Pancreas (tissue), 10 donors: ENCODE results near the gene FBXO4. TPM values are rescaled to one million over a fixed set of nuclear protein-coding genes. Genes with fewer than 3 reads are reported as not detected.
A peak's percentile ranks its signal among the peaks of the same experiment; 100 is the strongest.

Experiments used
- ATAC-seq, 4 donors: fragments of 200-7000 bp; cut with Tn5 transposase; one replicate each; pipeline versions ENCODE4 v1.8.0 to v1.9.1; 2020; ENCODE audit warnings: mild to moderate bottlenecking in 4 of 4, moderate library complexity in 4 of 4
- DNase-seq, 6 donors: peaks; one replicate each; pipeline ENCODE4 v3.0.0-alpha.2; 2020
- FAIRE-seq: peaks from 2 replicates; lab custom pipeline; 2012; peaks lifted over from hg19 to GRCh38; lab: Jason Lieb, UNC
- H3K27ac ChIP-seq, 4 donors: fragments of 200-600 bp; sonication (generic); 1 replicate in 3 of 4; 2 replicates in 1 of 4; pipeline versions ENCODE4 v1.5.0 to v1.8.0; 2020
- H3K27me3 ChIP-seq, 4 donors: fragments of 200-600 bp; one replicate each; pipeline ENCODE4 v1.8.0; 2021
- H3K36me3 ChIP-seq, 3 donors: fragments of 200-600 bp; sonication (generic) in 1 of 3; one replicate each; pipeline versions ENCODE4 v1.5.0 to v1.8.0; 2020 to 2021
- H3K4me1 ChIP-seq, 3 donors: fragments of 200-600 bp; one replicate each; pipeline ENCODE4 v1.8.0; 2021
- H3K4me3 ChIP-seq, 4 donors: fragments of 200-600 bp; sonication (generic) in 2 of 4; one replicate each; pipeline versions ENCODE4 v1.5.0 to v1.8.0; 2020 to 2021
- H3K9me3 ChIP-seq, 4 donors: fragments of 200-600 bp; one replicate each; pipeline ENCODE4 v1.8.0; 2021
- CTCF ChIP-seq, 4 donors: fragments of 200-600 bp; sonication (generic) in 3 of 4; IDR thresholded peaks; one replicate each; pipeline versions ENCODE4 v1.5.0 to v1.8.0; 2021; ENCODE audit warnings: antibody characterized with exemption in 4 of 4
- WGBS, 2 donors: extraction: QIAGEN DNeasy Blood & Tissue Kit; methylation state at CpG; one replicate each; pipeline ENCODE4 v1.1.7; 2013; 5-methylcytosine and 5-hydroxymethylcytosine counted together
- intact Hi-C, 3 donors: fragments of 100-400 bp; cut with DNase I; formaldehyde crosslinking; loops; one replicate each; pipeline versions ENCODE4 v1.11.1 to v1.14.2; 2022
- polyA plus RNA-seq, 2 donors: library from polyadenylated mRNA; stranded (reverse); fragments of 200-250 nt; gene quantifications; one replicate each; pipeline ENCODE4 v1.2.3, GENCODE V29; 2013
- total RNA-seq, 6 donors: library from RNA; stranded (reverse); fragmentation: NEBNext Ultra II Directional in 4 of 6; extraction: Animal tissue kit (Norgen Biotek cat#: 25700) in 4 of 6; gene quantifications; one replicate each; pipeline versions ENCODE4 v1.2.1 to v1.2.4, GENCODE V29; 2021 to 2023
- donor health status: healthy with polysubstance abuse.
- donor health status: DM: no; HTN: no; CAD: no; lungs with moderate emphysema.
- donor health status: DM: no; HTN: no; CAD: no.
- donor health status: control.
- donor health status: control.
- donor health status: Bipolar disorder and iron deficiency.
- donor health status: DM: yes; HTN: yes; CAD: no.
- donor health status: DM: no; HTN: no; CAD: no.
- donor health status: DM: no; HTN: no; CAD: no.
- donor health status: DM: yes; HTN: yes; CAD: no.

Gene FBXO4
- total RNA-seq (10 to 100 TPM in 2 of 6 donors, 1 to 10 TPM in 4; 6.8 to 12.6 (median 8.6) TPM), polyA plus RNA-seq (10 to 100 TPM; 11.4 to 11.8 TPM)

- H3K4me3 ChIP-seq = peak within 1 kb of the TSS; percentile 57 to 87 (median 72)
- FAIRE-seq (no peak), ATAC-seq (peak; percentile 99 to 100 (median 99)), DNase-seq (peak; percentile 84 to 95 (median 90))
- peak in 3 of 4 donors; percentile 9 to 18 (median 13) for TF ChIP-seq CTCF (IDR thresholded peaks at IDR 0.05)
- H3K27ac ChIP-seq = peak within 1 kb of the TSS; percentile 94
- WGBS, 2 donors = 0% methylated on average over 53 to 60 of the region's 60 CpGs
- no peaks in the 10 kb centered on the region for H3K36me3 ChIP-seq
- peaks cover 0 to 11% (median 10%) of the 10 kb centered on the region in 3 donors for H3K4me1 ChIP-seq
- H3K9me3 ChIP-seq = no peaks in the 10 kb centered on the region
- intact Hi-C loops = no loop called here
- no peaks in the 10 kb centered on the region for H3K27me3 ChIP-seq
Measured at GRCh38 chr5:41924872-41925554, at the start of gene FBXO4. FBXO4 (plus strand) TSS chr5:41925281; CDS start chr5:41925310, 29 bp downstream.

- FAIRE-seq = no peak
- Histone ChIP-seq H3K36me3 (no peaks in the 10 kb centered on the region), H3K4me1 (no peaks in the 10 kb centered on the region), H3K27me3 (no peaks in the 10 kb centered on the region), H3K9me3 (no peaks in the 10 kb centered on the region), H3K27ac (no peak overlapping the region), H3K4me3 (no peak overlapping the region)
- intact Hi-C loops = no loop called here
- no peak for TF ChIP-seq CTCF (IDR thresholded peaks at IDR 0.05)
- 44 to 56% methylated on average over 2 of the region's 2 CpGs for WGBS, 2 donors
- DNase-seq = no peak
- ATAC-seq = no peak
Measured at GRCh38 chr5:41876678-41877077, 48.4 kb upstream of the FBXO4 start.

GRCh38 chr5:41877408-41877807 lies 47.7 kb upstream of the FBXO4 start:
- WGBS, 2 donors = 90 to 96% methylated on average over 1 of the region's 1 CpG
- no peak overlapping the region for H3K4me3 ChIP-seq
- ATAC-seq (no peak), DNase-seq (no peak), FAIRE-seq (no peak)
- intact Hi-C loops = no loop called here
- no peaks in the 10 kb centered on the region for H3K9me3 ChIP-seq
- H3K27ac ChIP-seq = no peak overlapping the region
- H3K4me1 ChIP-seq = no peaks in the 10 kb centered on the region
- TF ChIP-seq CTCF (IDR thresholded peaks at IDR 0.05) = no peak
- no peaks in the 10 kb centered on the region for H3K27me3 ChIP-seq
- H3K36me3 ChIP-seq = no peaks in the 10 kb centered on the region

GRCh38 chr5:41878173-41878572 lies 46.9 kb upstream of the FBXO4 start:
- FAIRE-seq = no peak

More at GRCh38 chr5:41878173-41878572, 46.9 kb upstream of the FBXO4 start:
- H3K27me3 ChIP-seq = no peaks in the 10 kb centered on the region
- H3K4me1 ChIP-seq = no peaks in the 10 kb centered on the region
- H3K4me3 ChIP-seq = no peak overlapping the region
- no peaks in the 10 kb centered on the region for H3K9me3 ChIP-seq
- no peaks in the 10 kb centered on the region for H3K36me3 ChIP-seq
- no peak for DNase-seq
- TF ChIP-seq CTCF (IDR thresholded peaks at IDR 0.05) = no peak
- no peak for ATAC-seq
- 59 to 77% methylated on average over 2 of the region's 2 CpGs for WGBS, 2 donors
- H3K27ac ChIP-seq = no peak overlapping the region
- intact Hi-C loops = no loop called here
